Stimulated activated CD8-positive, alpha-beta memory T cell treated with anti-CD3 and anti-CD28 coated beads, Interleukin-15, amount 100 ng/mL, for 48 hours (primary cell): ENCODE data around the gene NRG3.
"Not testable (repeated sequence)": the region's sequence is repeated elsewhere in the genome, so short reads cannot be mapped to it uniquely, and the experiment has no call there.

ENCODE experiments used
- DNase-seq, 2 donors: peaks; one replicate each; pipeline ENCODE4 v3.0.0-alpha.2; 2020; ENCODE audit warnings: low read depth in 2 of 2

The NRG3 gene

DNA sequence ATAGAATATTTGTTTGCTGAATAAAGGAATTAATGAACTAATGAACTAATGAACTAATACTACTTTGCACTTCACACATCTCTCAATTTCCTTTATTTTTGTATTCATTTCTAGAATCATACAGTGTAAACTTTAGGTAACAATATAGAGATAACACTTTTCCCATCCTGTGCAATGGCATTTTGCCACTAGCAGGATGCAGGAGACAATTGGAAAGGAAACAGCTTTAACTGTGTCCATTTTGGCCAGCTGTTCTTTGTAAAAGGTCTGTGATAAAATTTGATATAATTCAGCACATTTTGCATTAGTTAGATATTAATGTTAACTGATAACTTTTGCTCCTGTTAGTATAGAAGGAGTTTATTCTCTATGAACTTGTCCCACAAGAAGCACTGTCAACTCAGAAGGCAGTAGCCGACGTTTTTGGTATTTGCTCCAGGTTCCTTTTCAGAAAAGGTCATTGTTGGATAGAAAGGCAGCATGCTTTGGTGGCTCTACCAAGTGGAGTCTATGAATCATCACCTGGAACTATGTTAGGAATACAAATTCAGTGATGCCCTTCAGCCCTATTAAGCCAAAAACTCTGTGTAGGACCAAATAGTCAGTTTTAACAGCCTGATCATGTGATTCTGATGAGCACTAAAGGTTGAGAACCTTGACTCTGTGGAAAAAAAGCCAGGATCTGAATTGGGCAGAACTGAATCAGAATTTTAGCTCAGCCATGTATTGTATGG, 86.6 kb downstream of the NRG3 start:
- no peak for DNase-seq

- DNase-seq: no peak
Observed at GRCh38 chr10:81963606-81964005, 88.6 kb downstream of the NRG3 start.

DNA sequence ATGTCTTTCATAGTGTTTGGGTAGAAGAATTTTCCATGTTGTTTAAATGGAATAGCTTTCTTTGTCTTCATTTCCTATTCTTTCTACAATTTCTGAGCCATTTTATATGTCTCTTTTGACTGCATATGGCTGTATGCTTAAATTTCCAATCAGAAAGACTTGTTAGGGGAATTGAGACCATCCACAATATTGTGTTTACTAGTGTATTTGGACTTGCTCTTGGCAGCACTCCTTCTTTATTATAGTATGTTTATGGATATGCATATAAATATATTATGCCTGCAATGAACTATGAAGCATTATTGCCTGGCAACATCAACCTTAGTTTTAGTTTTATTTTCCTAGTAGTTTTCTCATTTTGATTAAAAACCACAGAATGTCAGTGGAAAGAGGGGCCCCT, 92.7 kb downstream of the NRG3 start:
- no peak for DNase-seq

- no peak for DNase-seq
Observed at GRCh38 chr10:81969136-81969535, 94.1 kb downstream of the NRG3 start.

DNA sequence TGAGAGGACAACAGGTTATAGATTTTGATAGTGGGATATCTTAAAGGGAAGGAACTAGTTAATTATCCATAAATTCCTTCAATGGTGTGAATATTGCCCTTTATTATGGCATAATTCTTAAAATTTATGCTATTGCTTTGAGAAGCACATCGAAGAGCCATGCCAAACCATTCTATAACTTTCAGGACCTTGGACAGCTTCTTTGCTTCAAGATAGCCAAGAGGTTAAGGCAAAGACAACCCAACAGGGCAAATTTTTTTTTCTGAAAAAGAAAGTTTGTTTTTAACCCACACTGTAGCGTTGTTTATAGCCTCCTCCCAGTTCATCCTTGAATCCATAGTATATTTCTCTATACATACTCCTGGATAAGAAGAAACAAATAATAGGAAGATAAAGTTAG, 103.2 kb downstream of the NRG3 start:
- DNase-seq: no peak

GRCh38 chr10:81981724-81982123, 106.7 kb downstream of the NRG3 start:
- DNase-seq: no peak

DNA sequence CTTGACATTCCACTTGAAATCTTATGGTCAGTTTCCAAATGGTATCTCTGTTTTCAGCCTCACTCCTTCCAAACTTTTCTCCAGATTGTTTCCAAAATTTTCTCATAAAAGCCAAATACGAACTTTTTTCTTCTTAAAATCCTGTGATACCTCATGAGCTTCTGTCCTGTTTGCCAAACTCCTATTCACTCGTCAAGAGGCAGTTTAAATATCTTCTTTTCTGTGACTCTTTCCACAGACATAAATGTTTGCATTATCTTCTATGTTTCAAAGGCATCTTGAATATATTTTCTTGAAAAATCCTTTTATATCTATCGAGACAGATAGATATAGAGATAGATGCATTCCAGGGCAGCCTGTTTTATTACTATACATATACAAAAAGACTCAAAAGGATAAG, 109.4 kb downstream of the NRG3 start:
- DNase-seq: no peak

DNA sequence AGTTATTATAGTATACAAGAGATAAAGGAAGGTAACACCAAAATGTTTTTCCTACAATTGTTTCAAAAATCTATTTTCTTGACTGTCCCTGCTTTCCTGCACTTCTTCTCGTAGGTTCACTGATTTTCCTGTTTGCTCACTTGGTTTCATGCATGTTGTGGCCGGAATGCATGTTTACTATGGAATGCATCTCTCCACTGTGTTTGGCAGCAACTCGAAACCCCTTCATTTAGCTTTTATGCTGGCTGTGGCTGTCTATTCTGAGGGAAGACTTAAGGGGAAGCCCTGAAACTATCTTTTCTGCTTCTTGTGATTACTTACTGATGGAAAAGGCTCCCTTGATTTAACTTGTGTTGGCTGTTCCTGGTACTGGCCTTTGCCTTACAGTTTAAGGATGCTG, 120.3 kb downstream of the NRG3 start:
- DNase-seq: no peak

- no peak for DNase-seq
Observed at GRCh38 chr10:81996927-81997326, 121.9 kb downstream of the NRG3 start.

DNA sequence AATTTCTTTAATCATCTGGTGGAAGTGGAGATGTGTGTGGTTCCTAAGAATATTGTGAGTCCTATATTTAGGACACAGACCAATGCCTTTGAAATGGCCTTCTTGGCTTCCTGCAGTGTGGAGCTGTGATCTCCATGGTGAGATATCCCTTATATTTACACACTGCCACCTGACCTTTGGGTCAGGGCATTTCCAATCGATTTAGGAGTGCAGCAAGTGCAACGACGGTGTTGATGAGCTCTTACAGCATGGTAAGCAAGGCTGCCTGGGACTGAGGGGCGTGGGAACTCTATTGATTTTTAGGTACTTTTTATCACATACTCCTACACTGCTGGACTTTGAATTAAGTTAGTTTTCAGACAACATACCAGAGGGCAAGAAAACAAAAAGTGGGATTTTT, 146.0 kb downstream of the NRG3 start:
- no peak for DNase-seq

DNA sequence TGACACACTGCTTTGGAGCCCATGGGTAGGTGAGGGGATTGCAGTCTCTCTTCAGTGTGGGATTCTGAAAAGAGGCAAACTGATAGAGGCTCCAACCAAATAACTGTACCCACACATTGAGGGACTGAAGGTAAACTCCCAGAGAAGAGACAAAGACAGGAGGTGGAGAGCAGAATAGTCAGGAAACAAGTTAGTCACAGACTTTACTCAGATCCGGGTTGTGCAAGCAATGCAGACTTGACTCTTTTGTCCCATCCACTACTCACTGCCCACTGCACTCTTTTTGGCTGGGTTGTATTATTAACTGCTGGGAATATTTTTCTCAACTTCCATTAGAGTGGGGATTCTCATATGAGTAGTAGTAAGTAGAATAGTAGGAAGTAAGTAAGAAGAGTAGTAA, 152.7 kb downstream of the NRG3 start:
- DNase-seq: no peak

GRCh38 chr10:82037076-82037475, 162.1 kb downstream of the NRG3 start:
- DNase-seq: no peak

DNA sequence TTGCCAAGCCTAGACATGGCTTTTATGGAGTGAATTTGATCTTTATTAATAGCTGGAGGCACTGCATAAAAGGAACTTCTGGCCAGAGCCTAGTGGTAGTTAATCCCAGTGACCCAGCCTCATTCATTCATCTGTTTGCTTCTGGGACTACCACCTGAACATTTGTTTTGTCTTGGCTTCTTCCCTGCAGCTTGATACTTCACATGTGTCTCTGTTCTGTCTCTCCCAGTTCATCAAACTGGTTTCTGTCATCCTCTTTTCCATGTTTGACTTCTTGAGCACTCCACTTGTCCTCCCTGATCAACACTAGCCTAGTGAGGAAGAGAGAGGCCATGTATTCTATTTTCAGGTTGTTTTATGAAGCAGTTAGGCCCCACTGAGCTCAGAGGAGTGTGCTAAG, 163.6 kb downstream of the NRG3 start:
- no peak for DNase-seq

GRCh38 chr10:82040336-82040735, 165.3 kb downstream of the NRG3 start:
- no peak for DNase-seq

DNA sequence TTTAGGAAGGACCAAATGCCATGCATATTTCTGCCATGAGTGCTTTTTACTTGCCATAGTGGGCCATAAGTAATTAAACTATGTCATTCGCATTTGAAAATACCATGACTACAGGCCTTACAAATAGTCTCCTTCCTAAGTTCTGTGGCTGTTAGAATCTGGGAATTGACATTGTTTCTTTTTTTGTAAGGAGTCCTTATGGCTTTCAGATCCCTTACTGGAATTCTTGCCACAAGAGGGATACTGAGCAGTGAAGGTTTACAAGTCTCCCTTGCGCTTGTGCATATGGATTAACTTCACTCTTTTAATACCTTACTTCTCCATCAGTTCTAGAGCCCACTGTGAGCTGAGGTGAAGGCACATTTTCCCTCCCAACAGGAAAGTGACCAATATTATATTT, 166.0 kb downstream of the NRG3 start:
- no peak for DNase-seq

DNA sequence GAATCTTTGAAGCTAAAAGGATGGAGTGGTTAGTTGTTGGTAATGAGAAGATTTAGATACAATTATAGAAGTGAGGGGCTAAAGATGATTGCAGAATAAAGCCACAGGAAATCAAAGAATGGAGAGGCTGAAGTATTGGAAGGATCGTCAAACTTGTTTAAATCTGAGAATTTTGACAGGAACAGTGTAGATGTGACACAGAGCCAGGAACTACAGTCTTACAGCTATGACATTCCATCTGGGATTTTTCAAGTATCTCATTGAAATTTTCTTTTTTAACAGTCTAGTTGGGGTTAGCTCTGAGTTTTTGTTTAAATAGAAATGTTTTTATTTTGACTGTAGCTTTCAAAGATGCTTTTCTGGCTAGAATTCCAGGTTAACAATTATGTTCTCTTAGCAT, 181.4 kb downstream of the NRG3 start:
- no peak for DNase-seq

DNA sequence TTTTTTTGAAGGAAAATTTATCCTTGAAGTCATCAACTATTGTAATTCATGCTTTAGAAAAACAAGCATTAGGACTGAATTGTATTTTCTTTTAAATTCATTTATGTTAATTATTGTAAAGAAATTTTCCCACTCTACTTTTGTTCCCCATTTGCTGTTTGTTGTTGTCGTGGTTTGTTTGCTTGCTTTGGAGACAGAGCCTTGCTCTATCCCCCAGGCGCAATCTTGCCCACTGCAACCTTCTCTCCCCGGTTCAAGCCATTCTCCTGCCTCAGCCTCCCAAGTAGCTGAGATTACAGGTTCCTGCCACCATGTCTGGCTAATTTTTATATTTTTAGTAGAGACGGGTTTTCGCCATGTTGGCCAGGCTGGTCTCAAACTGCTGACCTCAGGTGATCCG, 192.2 kb downstream of the NRG3 start:
- DNase-seq: not testable (repeated sequence)

- DNase-seq: no peak
Observed at GRCh38 chr10:82068501-82068900, 193.5 kb downstream of the NRG3 start.

DNA sequence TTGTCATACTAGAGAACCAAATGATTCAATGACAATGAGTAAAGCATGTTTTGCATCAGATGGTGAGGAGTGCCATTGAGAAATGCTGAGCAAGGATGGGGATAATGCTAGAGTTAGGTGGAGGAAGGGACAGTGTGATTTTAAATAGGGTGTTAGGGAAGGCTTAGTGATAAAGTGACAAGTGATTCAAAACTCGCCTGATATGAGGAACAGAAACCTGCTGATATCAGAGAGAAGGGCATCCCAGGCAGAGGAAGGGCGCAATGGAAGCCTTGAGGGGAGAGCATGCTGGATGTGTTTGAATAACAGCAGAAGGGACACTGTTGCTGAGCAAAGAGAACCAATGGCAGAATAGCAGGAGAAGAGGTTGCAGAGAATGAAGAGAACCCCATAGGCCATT, 196.2 kb downstream of the NRG3 start:
- no peak for DNase-seq

DNA sequence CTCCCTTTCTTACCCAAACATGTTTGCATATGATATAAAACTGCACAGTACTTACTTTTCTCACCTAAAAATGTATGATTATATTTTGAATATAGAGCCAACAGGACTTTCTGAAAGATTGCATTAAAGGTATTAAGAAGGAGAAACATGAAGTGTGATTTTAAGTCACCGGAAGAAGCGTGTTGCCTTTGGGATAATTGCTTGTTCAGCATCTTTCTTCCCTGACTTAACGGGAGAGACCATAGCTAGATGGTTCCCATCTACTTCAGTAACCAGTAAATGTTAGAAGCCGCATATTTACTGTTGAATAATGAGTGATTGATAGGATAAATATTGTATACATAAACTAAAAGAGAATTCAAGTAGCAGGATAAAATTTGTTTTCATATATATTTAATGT, 197.1 kb downstream of the NRG3 start:
- DNase-seq: no peak

DNA sequence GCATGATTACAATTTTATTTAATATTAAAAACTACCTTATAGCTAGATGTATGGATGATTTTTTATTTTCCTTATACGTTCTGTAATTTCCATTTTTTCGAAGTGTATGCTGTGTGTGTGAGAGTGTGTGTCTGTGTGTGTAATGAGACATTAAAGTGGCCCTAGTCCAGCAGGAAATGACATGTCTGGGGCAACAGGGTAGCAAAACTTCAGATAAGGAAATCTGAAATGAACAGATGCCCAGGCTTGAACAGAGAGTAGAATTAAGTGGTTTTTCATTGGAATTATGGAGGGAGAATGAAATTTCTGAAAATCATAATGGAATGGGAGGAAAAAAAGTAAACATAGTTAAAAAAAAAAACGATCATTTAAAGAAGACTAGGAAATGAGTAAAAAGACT, 200.6 kb downstream of the NRG3 start:
- no peak for DNase-seq

DNA sequence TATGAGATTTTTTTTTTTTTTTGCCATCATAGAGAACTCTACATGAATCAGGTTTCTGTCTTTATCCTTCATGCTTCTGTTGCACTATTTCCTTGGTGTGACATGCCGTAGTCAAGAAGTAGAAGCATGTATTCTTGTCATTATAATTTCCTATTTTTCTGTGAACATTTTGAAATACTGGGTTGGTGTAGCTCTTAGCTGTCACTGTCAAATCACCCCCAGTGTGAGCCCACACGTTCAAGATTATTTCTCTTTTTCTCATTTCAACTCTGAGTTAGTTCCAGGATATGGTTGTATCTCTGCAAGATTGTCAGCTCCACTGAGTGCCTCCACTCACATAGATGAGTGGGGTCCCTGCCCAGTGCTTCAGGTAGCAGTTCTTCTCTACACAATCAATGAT, 209.5 kb downstream of the NRG3 start:
- DNase-seq: no peak

DNA sequence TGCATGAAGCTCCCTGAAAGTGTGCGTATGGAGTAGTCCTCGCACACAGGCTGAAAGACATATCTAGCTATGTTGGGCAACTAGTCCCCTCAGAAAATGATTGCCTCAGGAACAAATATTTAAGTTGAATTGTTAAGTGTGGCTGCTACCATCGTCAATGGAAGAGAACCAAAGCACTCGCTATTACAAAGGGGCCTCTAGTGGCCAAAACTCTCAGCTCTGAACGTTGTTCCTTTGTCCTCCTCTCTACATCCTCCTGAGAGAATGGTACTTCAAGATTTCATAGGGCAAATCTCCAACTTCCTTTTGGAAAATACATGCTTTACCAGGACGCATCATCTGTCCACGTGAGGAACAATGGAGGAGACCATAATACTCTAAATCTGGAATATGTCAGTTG, 209.9 kb downstream of the NRG3 start:
- no peak for DNase-seq

DNA sequence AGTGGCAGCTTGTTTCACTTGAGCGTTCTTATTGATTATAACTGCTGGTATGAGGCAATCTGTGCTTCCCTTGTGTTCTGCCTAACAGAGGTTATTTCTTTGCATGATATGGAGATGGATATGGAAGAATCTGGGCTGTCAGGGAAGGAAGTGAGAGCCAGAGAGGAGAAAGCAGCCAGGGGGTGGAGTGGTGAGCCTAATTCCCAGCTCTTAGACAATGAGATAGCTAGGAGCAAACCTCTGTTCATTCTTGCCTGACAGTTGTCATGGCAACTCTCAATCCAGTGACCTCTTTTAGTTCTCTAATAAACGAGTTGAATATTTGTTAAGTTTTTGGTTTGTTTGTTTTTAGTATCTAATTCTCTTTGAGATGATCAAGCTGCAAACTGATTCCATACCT, 214.3 kb downstream of the NRG3 start:
- no peak for DNase-seq
